Choroid plexus epithelial cell (primary cell): ENCODE data around the gene PRPS2.

Source experiments
- DNase-seq: peaks from one replicate; pipeline ENCODE4 v3.0.0-alpha.2; 2010; ENCODE audit warnings: low read depth
- H3K4me3 ChIP-seq: 2 replicates; pipeline ENCODE4 v1.5.1; 2011; ENCODE audit warnings: low read depth, mild to moderate bottlenecking, control low read depth, low read length, moderate library complexity
- TF ChIP-seq, protein P1 (sequence below): conservative IDR thresholded peaks from 2 replicates; pipeline ENCODE4 v1.5.1; 2011; ENCODE audit warnings: low read depth, mild to moderate bottlenecking, control low read depth, inconsistent platforms, low read length, moderate library complexity

Gene PRPS2

DNA sequence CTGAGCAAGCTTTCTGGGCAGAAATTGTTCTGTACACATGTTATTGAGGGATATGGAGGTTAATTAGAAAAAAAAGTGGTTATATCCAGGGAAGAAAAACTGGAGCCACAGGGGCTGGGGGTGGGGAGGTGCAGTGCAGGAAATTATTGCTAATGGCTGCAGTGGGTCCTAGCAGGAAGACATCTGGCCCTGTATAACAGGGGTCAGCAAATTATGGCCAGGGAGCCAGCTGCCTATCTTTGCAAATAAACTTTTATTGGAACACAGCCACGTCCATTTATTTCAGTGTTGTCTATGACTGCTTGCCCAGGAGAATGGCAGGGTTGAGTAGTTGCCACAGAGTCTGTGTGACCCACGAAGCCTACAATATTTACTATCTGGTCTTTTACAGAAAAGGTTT is 23.4 kb upstream of the PRPS2 start:
- no peak for DNase-seq
- TF ChIP-seq, protein P1, sequence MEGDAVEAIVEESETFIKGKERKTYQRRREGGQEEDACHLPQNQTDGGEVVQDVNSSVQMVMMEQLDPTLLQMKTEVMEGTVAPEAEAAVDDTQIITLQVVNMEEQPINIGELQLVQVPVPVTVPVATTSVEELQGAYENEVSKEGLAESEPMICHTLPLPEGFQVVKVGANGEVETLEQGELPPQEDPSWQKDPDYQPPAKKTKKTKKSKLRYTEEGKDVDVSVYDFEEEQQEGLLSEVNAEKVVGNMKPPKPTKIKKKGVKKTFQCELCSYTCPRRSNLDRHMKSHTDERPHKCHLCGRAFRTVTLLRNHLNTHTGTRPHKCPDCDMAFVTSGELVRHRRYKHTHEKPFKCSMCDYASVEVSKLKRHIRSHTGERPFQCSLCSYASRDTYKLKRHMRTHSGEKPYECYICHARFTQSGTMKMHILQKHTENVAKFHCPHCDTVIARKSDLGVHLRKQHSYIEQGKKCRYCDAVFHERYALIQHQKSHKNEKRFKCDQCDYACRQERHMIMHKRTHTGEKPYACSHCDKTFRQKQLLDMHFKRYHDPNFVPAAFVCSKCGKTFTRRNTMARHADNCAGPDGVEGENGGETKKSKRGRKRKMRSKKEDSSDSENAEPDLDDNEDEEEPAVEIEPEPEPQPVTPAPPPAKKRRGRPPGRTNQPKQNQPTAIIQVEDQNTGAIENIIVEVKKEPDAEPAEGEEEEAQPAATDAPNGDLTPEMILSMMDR, result no peak
- H3K4me3 ChIP-seq, result no peak overlapping the region

DNA sequence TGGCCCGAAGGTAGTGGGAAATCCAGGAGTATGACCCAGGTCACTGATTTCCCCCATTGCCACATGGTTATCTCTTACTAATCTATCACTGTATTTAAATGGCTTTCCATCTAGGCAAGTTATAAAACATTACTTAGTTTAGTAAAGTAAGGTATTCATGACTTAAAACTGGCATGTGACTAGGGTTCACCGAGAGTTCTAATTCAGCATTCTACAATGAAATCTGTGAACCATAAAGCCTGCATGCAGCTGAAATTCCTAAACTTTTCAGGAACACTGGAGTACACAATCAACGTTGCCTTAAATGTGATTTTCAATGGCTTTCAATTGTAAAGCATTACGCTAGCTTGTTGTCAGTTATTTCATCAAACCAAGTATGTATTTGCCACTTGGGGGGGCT is 22.7 kb upstream of the PRPS2 start:
- DNase-seq, result no peak
- TF ChIP-seq, protein P1, result no peak
- no peak overlapping the region for H3K4me3 ChIP-seq

DNA sequence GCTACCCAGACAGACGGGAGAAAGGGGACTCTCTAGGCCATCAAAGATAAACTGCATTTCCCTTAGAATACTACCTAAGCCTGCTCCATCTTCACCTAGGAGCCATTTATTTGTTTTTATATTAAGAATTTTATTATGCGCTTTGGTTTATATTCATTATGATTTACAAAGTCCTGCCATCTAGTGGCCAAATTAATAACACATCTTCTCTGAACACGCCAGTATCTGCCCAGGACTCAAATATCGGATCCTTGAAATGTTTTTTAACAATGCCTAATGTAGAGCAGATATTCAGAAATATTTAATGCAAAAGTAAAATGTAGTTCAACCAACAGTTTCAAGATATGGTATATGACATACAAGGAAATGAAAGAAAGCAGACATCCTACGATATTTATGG is 20.8 kb upstream of the PRPS2 start:
- DNase-seq, result peak; percentile 58
- TF ChIP-seq, protein P1, result peak; percentile 42
- H3K4me3 ChIP-seq, result no peak overlapping the region

DNA sequence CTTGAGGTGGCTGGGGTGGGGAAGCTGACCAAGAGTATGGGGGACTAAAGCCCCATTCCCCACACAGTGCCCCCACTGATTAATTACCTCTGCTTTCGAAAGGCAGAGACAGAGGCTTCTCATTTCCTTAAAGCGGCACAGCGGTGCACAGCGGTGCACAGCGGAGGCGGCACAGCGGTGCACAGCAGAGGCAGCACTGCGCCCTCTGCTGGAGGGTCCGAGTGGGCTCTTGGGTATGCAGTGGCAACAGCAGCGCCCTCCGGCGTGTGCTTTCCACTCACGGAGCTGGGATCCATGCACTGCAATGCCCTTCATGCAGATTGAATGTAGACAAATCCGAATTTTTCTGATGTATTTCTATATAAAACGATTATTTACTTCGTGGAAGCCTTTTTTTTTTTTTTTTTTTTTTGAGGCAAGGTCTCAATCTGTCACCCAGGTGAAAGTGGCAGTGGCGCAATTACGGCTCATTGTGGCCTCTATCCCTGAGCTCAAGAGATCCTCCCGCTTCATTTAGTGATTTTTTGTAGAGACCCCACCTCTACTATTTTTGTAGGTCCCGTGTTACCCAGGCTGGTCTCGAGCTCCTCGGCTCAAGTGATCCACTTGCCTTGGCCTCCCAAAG is 19.7 kb upstream of the PRPS2 start:
- DNase-seq, result peak; percentile 69
- TF ChIP-seq, protein P1, result peak; percentile 78
- H3K4me3 ChIP-seq, result no peak overlapping the region

DNA sequence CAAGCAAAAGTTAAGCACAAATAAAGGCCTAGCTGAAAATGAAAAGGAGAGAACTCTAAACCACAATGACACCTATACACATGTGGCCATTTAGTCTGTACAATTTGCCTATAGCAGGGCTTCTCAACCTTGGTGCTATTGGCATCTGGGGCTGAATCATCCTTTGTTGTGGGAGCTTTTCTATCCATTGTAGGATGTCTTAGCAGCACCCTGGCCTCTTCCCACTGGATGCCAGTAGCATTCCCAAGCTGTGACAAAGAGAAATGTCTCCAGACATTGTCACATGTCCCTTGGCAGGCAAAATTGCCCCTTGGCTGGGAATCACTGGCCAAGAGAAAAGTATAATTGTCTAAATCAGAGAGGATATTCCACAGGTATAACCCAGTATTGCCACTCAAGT is 13.5 kb upstream of the PRPS2 start:
- H3K4me3 ChIP-seq, result no peak overlapping the region
- no peak for DNase-seq
- TF ChIP-seq, protein P1, result no peak

DNA sequence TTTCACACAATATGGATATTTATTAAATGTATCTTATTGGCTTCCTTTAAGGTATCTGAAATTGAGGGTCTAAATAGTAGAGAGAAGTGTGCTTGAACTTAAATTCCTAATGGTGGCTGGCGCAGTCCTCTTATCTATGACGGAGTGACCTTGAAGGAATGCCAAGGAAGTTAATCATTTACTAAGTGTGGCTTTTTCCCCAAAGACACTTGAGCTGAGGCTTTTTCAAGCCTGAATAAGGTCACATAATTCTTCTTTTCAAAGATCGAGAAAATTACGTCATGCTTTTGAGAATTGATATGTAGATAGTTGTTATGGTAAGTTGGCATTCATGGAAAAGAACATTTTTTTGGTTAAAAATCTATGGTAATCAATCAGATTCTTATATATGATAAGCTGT is 11.7 kb upstream of the PRPS2 start:
- TF ChIP-seq, protein P1, result no peak
- H3K4me3 ChIP-seq, result no peak overlapping the region
- DNase-seq, result no peak

DNA sequence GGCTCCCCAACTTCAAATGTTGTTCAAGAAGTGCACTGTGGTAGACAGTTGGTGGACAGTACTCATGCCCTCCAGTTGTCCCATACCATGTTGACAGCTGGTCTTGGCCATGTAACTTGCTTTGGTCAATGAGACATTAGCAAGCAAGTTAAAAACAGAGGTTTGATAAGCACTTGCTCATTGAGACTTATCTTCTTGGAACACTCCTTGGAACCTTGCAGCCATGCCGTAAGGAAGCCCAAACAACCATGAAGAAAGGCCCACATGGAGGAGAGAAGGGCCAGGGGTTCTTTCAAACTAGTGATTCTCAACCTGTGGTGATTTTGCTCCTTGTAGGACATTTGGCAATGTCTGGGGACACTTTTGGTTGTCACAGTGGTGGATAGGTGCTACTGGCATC is 2.6 kb upstream of the PRPS2 start:
- TF ChIP-seq, protein P1, result no peak
- H3K4me3 ChIP-seq, result no peak overlapping the region
- no peak for DNase-seq
